HEK293 (cell line): ENCODE results near the gene GALNT2.

Experiments
- CTCF ChIA-PET: fragments of 350-600 bp; formaldehyde crosslinking; extraction: SDS; loops from one replicate; lab custom pipeline; 2021; ENCODE audit warnings: antibody characterized with exemption; lab: Yijun Ruan, JAX
- POLR2A ChIA-PET: fragments of 300-600 bp; formaldehyde crosslinking; extraction: SDS; loops from one replicate; lab custom pipeline; 2020; ENCODE audit warnings: antibody characterized with exemption, inconsistent platforms; lab: Yijun Ruan, JAX
- H3K27ac ChIP-seq: fragments of 200-500 bp; sonication (Bioruptor generic); 2 replicates; pipeline ENCODE4 v1.5.1; 2014; ENCODE audit warnings: low read depth, low read length, control low read depth, inconsistent platforms; ENCODE audit errors: extremely low read depth
- H3K36me3 ChIP-seq, 2 experiments: fragments of 200-500 bp in 1 of 2; sonication (Bioruptor generic) in 1 of 2; 1 replicate in 1 of 2; 2 replicates in 1 of 2; pipeline ENCODE4 v1.5.1; 2014 to 2017; ENCODE audit warnings: inconsistent platforms in 2 of 2, low read length in 2 of 2; ENCODE audit not compliant: control insufficient read depth in 2 of 2, insufficient read depth in 1 of 2
- H3K4me1 ChIP-seq: fragments of 200-500 bp; sonication (Bioruptor generic); 2 replicates; pipeline ENCODE4 v1.5.1; 2014; ENCODE audit warnings: mild to moderate bottlenecking, low read length, inconsistent platforms; ENCODE audit not compliant: control insufficient read depth, insufficient read depth
- H3K4me3 ChIP-seq: 2 replicates; pipeline ENCODE4 v1.5.1; 2011; ENCODE audit warnings: low read depth, mild to moderate bottlenecking, control low read depth, low read length, moderate library complexity
- H3K9me3 ChIP-seq: fragments of 200-500 bp; sonication (Bioruptor generic); 2 replicates; pipeline ENCODE4 v1.5.1; 2014; ENCODE audit warnings: low read depth, low read length, inconsistent platforms; ENCODE audit not compliant: control insufficient read depth, insufficient read depth
- BCL6B ChIP-seq: fragments of 450-650 bp; formaldehyde crosslinking; IDR thresholded peaks from 2 replicates; pipeline ENCODE4 v1.5.1; 2017; ENCODE audit warnings: missing biosample characterization, missing genetic modification characterization
- HOXD13 ChIP-seq: sonication (generic); formaldehyde crosslinking; IDR thresholded peaks from 2 replicates; pipeline ENCODE4 v1.8.0; 2022; ENCODE audit warnings: missing genetic modification reagents, borderline replicate concordance
- KLF1 ChIP-seq: fragments of 450-650 bp; formaldehyde crosslinking; IDR thresholded peaks from 2 replicates; pipeline ENCODE4 v1.5.1; 2016; ENCODE audit warnings: missing biosample characterization, missing genetic modification characterization
- OSR2 ChIP-seq: fragments of 450-650 bp; formaldehyde crosslinking; IDR thresholded peaks from 2 replicates; pipeline ENCODE4 v1.5.1; 2016; ENCODE audit warnings: missing biosample characterization, missing genetic modification characterization
- PRDM1 ChIP-seq: fragments of 450-650 bp; formaldehyde crosslinking; IDR thresholded peaks from 2 replicates; pipeline ENCODE4; 2016; ENCODE audit warnings: missing biosample characterization, missing genetic modification characterization
- ZBTB7A ChIP-seq: fragments of 450-650 bp; formaldehyde crosslinking; IDR thresholded peaks from 2 replicates; pipeline ENCODE4 v1.5.1; 2016; ENCODE audit warnings: low read depth, missing biosample characterization, missing genetic modification characterization
- ZNF132 ChIP-seq: fragments of 450-650 bp; formaldehyde crosslinking; IDR thresholded peaks from 2 replicates; pipeline ENCODE4 v1.5.1; 2017; ENCODE audit warnings: missing biosample characterization, missing genetic modification characterization, borderline replicate concordance
- ZNF140 ChIP-seq: fragments of 450-650 bp; formaldehyde crosslinking; IDR thresholded peaks from 2 replicates; pipeline ENCODE4 v1.5.1; 2016; ENCODE audit warnings: missing biosample characterization, missing genetic modification characterization
- ZNF16 ChIP-seq: fragments of 450-650 bp; formaldehyde crosslinking; IDR thresholded peaks from 2 replicates; pipeline ENCODE4 v1.5.1; 2016; ENCODE audit warnings: low read depth, missing biosample characterization, missing genetic modification characterization
- ZNF18 ChIP-seq: fragments of 450-650 bp; formaldehyde crosslinking; IDR thresholded peaks from 2 replicates; pipeline ENCODE4 v1.5.1; 2016; ENCODE audit warnings: missing biosample characterization, missing genetic modification characterization
- ZNF223 ChIP-seq: fragments of 450-650 bp; formaldehyde crosslinking; IDR thresholded peaks from 2 replicates; pipeline ENCODE4 v1.5.1; 2016; ENCODE audit warnings: missing biosample characterization, missing genetic modification characterization
- ZNF248 ChIP-seq: fragments of 450-650 bp; formaldehyde crosslinking; IDR thresholded peaks from 2 replicates; pipeline ENCODE4 v1.5.1; 2017; ENCODE audit warnings: missing biosample characterization, missing genetic modification characterization
- ZNF311 ChIP-seq: fragments of 450-650 bp; formaldehyde crosslinking; IDR thresholded peaks from 2 replicates; pipeline ENCODE4 v1.5.1; 2017; ENCODE audit warnings: missing biosample characterization, missing genetic modification characterization, borderline replicate concordance
- ZNF677 ChIP-seq: fragments of 450-650 bp; IDR thresholded peaks from 2 replicates; pipeline ENCODE4 v1.5.0; 2018; ENCODE audit warnings: missing biosample characterization, mild to moderate bottlenecking, missing genetic modification characterization, moderate library complexity
- ZNF785 ChIP-seq: fragments of 450-650 bp; formaldehyde crosslinking; IDR thresholded peaks from 2 replicates; pipeline ENCODE4 v1.5.1; 2016; ENCODE audit warnings: missing biosample characterization, missing genetic modification characterization
- ZSCAN5A ChIP-seq: fragments of 450-650 bp; formaldehyde crosslinking; IDR thresholded peaks from 2 replicates; pipeline ENCODE4 v1.5.1; 2016; ENCODE audit warnings: missing biosample characterization, missing genetic modification characterization
- TF ChIP-seq, protein P1 (sequence below): fragments of 450-650 bp; formaldehyde crosslinking; IDR thresholded peaks from 2 replicates; pipeline ENCODE4 v1.5.1; 2016; ENCODE audit warnings: missing biosample characterization, missing genetic modification characterization
- TF ChIP-seq, protein P2 (sequence below): fragments of 450-650 bp; formaldehyde crosslinking; IDR thresholded peaks from 2 replicates; pipeline ENCODE4 v1.5.1; 2016; ENCODE audit warnings: missing biosample characterization, missing genetic modification characterization, borderline replicate concordance
- TF ChIP-seq, protein P3 (sequence below): fragments of 450-650 bp; formaldehyde crosslinking; IDR thresholded peaks from 2 replicates; pipeline ENCODE4 v1.5.1; 2016; ENCODE audit warnings: missing biosample characterization, missing genetic modification characterization
- TF ChIP-seq, protein P4 (sequence below): fragments of 450-650 bp; formaldehyde crosslinking; IDR thresholded peaks from 2 replicates; pipeline ENCODE4 v1.5.1; 2016; ENCODE audit warnings: missing biosample characterization, missing genetic modification characterization

Gene GALNT2

DNA sequence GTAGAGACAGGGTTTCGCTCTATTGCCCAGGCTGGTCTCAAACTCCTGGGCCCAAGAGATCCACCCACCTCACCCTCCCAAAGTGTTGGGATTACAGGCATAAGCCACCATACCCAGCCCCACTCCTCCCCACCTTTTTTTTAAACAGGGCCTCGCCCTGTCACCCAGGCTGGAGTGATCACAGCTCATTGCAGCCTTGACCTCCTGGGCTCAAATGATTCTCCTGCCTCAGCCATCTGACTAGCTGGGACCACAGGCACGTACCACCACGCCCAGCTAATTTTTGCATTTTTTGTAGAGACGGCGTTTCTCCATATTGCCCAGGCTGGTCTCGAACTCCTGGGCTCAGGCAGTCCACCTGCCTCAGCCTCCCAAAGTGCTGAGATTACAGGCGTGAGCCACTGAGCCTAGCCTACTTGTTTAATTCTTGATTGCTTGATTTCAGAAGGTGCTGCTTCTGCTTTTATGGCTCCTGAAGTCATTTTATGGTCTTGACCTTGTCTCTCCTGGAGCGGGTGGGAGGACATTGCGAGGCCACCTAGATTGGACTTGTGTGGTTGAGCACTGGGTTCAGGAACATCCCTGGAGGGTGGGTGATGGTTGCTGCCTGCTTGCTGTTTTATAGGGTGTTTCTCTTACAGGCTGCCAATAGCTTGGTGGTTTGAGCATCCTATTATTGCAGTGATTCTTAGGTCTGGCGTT, 81.9 kb downstream of the GALNT2 start:
- Histone ChIP-seq H3K27ac (no peak overlapping the region), H3K9me3 (no peaks in the 10 kb centered on the region), H3K4me1 (peaks cover 19% of the 10 kb centered on the region), H3K4me3 (no peak overlapping the region), H3K36me3 (no peaks in the 10 kb centered on the region)
- ChIA-PET POLR2A (no interaction called here), CTCF (interaction anchor here (0.9 to 1.3 kb wide), 2 partner anchors 8 to 39 kb away, joined by 3 to 4 read pairs; no protein-coding TSS in a partner anchor)
- TF ChIP-seq ZBTB7A (tag by site-specific recombination) (no peak), OSR2 (tag by site-specific recombination) (peak; percentile 53), KLF1 (tag by site-specific recombination) (peak; percentile 84), ZNF248 (tag by site-specific recombination) (no peak), ZNF223 (no peak), ZNF785 (tag by site-specific recombination) (no peak), ZNF18 (tag by site-specific recombination) (no peak), ZNF311 (tag by site-specific recombination) (no peak), PRDM1 (tag by site-specific recombination) (no peak), ZNF677 (tag by site-specific recombination) (no peak), HOXD13 (CRISPR knock-in tag) (no peak), ZNF132 (tag by site-specific recombination) (no peak), ZSCAN5A (tag by site-specific recombination) (no peak), ZNF16 (tag by site-specific recombination) (no peak), ZNF140 (tag by site-specific recombination) (no peak), BCL6B (tag by site-specific recombination) (no peak)
- TF ChIP-seq, protein P1, sequence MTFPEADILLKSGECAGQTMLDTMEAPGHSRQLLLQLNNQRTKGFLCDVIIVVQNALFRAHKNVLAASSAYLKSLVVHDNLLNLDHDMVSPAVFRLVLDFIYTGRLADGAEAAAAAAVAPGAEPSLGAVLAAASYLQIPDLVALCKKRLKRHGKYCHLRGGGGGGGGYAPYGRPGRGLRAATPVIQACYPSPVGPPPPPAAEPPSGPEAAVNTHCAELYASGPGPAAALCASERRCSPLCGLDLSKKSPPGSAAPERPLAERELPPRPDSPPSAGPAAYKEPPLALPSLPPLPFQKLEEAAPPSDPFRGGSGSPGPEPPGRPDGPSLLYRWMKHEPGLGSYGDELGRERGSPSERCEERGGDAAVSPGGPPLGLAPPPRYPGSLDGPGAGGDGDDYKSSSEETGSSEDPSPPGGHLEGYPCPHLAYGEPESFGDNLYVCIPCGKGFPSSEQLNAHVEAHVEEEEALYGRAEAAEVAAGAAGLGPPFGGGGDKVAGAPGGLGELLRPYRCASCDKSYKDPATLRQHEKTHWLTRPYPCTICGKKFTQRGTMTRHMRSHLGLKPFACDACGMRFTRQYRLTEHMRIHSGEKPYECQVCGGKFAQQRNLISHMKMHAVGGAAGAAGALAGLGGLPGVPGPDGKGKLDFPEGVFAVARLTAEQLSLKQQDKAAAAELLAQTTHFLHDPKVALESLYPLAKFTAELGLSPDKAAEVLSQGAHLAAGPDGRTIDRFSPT (tag by site-specific recombination), result no peak
- TF ChIP-seq, protein P2, sequence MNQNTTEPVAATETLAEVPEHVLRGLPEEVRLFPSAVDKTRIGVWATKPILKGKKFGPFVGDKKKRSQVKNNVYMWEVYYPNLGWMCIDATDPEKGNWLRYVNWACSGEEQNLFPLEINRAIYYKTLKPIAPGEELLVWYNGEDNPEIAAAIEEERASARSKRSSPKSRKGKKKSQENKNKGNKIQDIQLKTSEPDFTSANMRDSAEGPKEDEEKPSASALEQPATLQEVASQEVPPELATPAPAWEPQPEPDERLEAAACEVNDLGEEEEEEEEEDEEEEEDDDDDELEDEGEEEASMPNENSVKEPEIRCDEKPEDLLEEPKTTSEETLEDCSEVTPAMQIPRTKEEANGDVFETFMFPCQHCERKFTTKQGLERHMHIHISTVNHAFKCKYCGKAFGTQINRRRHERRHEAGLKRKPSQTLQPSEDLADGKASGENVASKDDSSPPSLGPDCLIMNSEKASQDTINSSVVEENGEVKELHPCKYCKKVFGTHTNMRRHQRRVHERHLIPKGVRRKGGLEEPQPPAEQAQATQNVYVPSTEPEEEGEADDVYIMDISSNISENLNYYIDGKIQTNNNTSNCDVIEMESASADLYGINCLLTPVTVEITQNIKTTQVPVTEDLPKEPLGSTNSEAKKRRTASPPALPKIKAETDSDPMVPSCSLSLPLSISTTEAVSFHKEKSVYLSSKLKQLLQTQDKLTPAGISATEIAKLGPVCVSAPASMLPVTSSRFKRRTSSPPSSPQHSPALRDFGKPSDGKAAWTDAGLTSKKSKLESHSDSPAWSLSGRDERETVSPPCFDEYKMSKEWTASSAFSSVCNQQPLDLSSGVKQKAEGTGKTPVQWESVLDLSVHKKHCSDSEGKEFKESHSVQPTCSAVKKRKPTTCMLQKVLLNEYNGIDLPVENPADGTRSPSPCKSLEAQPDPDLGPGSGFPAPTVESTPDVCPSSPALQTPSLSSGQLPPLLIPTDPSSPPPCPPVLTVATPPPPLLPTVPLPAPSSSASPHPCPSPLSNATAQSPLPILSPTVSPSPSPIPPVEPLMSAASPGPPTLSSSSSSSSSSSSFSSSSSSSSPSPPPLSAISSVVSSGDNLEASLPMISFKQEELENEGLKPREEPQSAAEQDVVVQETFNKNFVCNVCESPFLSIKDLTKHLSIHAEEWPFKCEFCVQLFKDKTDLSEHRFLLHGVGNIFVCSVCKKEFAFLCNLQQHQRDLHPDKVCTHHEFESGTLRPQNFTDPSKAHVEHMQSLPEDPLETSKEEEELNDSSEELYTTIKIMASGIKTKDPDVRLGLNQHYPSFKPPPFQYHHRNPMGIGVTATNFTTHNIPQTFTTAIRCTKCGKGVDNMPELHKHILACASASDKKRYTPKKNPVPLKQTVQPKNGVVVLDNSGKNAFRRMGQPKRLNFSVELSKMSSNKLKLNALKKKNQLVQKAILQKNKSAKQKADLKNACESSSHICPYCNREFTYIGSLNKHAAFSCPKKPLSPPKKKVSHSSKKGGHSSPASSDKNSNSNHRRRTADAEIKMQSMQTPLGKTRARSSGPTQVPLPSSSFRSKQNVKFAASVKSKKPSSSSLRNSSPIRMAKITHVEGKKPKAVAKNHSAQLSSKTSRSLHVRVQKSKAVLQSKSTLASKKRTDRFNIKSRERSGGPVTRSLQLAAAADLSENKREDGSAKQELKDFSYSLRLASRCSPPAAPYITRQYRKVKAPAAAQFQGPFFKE, result no peak
- TF ChIP-seq, protein P3, sequence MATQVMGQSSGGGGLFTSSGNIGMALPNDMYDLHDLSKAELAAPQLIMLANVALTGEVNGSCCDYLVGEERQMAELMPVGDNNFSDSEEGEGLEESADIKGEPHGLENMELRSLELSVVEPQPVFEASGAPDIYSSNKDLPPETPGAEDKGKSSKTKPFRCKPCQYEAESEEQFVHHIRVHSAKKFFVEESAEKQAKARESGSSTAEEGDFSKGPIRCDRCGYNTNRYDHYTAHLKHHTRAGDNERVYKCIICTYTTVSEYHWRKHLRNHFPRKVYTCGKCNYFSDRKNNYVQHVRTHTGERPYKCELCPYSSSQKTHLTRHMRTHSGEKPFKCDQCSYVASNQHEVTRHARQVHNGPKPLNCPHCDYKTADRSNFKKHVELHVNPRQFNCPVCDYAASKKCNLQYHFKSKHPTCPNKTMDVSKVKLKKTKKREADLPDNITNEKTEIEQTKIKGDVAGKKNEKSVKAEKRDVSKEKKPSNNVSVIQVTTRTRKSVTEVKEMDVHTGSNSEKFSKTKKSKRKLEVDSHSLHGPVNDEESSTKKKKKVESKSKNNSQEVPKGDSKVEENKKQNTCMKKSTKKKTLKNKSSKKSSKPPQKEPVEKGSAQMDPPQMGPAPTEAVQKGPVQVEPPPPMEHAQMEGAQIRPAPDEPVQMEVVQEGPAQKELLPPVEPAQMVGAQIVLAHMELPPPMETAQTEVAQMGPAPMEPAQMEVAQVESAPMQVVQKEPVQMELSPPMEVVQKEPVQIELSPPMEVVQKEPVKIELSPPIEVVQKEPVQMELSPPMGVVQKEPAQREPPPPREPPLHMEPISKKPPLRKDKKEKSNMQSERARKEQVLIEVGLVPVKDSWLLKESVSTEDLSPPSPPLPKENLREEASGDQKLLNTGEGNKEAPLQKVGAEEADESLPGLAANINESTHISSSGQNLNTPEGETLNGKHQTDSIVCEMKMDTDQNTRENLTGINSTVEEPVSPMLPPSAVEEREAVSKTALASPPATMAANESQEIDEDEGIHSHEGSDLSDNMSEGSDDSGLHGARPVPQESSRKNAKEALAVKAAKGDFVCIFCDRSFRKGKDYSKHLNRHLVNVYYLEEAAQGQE (tag by site-specific recombination), result no peak
- TF ChIP-seq, protein P4, sequence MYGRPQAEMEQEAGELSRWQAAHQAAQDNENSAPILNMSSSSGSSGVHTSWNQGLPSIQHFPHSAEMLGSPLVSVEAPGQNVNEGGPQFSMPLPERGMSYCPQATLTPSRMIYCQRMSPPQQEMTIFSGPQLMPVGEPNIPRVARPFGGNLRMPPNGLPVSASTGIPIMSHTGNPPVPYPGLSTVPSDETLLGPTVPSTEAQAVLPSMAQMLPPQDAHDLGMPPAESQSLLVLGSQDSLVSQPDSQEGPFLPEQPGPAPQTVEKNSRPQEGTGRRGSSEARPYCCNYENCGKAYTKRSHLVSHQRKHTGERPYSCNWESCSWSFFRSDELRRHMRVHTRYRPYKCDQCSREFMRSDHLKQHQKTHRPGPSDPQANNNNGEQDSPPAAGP (tag by site-specific recombination), result peak; percentile 53; the same call in 1 of the 2 replicates
